Suprapubic skin (tissue), 3 donors: ENCODE measurements around the gene PDE4D.

Experiments used
- CTCF ChIP-seq, 2 donors: fragments of 200-600 bp in 1 of 2; fragments of 450-650 bp in 1 of 2; sonication (generic) in 1 of 2; IDR thresholded peaks; one replicate each; pipeline ENCODE4 v1.5.1; 2016 to 2019; ENCODE audit warnings: antibody characterized with exemption in 2 of 2, mild to moderate bottlenecking in 1 of 2, moderate library complexity in 1 of 2
- POLR2A ChIP-seq, 2 donors: fragments of 450-650 bp; IDR thresholded peaks; one replicate each; pipeline ENCODE4 v1.6.1; 2017; ENCODE audit warnings: antibody characterized with exemption in 2 of 2, mild to moderate bottlenecking in 2 of 2, moderate library complexity in 2 of 2

DNA sequence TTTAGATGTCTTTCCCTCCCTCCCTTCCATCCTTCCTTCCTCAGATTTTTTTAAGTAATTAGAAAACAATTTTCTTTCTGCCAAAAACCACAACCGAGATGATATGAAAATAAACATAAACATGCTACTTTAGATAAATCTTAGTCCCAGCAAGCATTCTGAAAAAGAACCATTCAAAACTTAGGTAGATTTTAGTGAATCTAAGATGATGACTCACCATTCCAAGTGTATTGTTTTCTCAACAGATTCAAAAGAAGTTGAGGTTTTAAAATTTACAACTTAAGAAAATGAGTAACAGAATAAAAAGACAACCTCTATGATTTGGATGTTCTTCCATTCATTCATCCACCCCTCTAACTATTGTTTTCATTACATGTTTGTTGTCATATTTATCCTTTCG is 465.1 kb downstream of the PDE4D start:
- no peak for TF ChIP-seq CTCF (IDR thresholded peaks at IDR 0.05)
- no peak for TF ChIP-seq POLR2A (IDR thresholded peaks at IDR 0.05)
